HCT116 (cell line): Measurements from ENCODE around the gene KYNU. TPM values are rescaled to one million over a fixed set of nuclear protein-coding genes. Genes with fewer than 3 reads are reported as not detected.
"Not testable (repeated sequence)": the region's sequence is repeated elsewhere in the genome, so short reads cannot be mapped to it uniquely, and the experiment has no call there.

ENCODE experiments used
- ATAC-seq: fragments of 200-7000 bp; cut with Tn5 transposase; 2 replicates; pipeline ENCODE4 v1.9.1; 2020; ENCODE audit warnings: mild to moderate bottlenecking, moderate library complexity
- BruUV-seq: library from RNA; stranded (reverse); fragments of 400-500 nt; replicated peaks from 2 replicates; lab custom pipeline; 2021; lab: Mats Ljungman, UMichigan
- CTCF ChIA-PET: fragments of 300-600 bp; sonication (Branson Sonifier 250); formaldehyde crosslinking; loops from one replicate; lab custom pipeline; 2021; ENCODE audit warnings: antibody characterized with exemption; lab: Charles Lee
- POLR2A ChIA-PET: fragments of 300-600, 350-600 bp; sonication (Branson Sonifier 250); formaldehyde crosslinking; loops from one replicate; lab custom pipeline; 2021; ENCODE audit warnings: antibody characterized with exemption; lab: Charles Lee
- RAD21 ChIA-PET, 2 experiments: fragments of 300-600 bp; sonication (Branson Sonifier 250); formaldehyde crosslinking; loops; one replicate each; lab custom pipeline; 2023; ENCODE audit warnings: low total read pairs in 2 of 2; ENCODE audit not compliant: uncharacterized antibody in 2 of 2, unreplicated experiment in 2 of 2, low non-redundant PET in 1 of 2; lab: Charles Lee
- DNase-seq: peaks from one replicate; pipeline ENCODE4 v3.0.0-alpha.2; 2010; ENCODE audit warnings: low read depth, low spot score
- H2AFZ ChIP-seq: fragments of 200-600 bp; shearing (Covaris generic), sonication (generic); 2 replicates; pipeline ENCODE4 v1.6.1; 2017; ENCODE audit warnings: low read depth, mixed run types, mixed read lengths, antibody characterized with exemption, low read length; ENCODE audit not compliant: poor library complexity, severe bottlenecking
- H3K27ac ChIP-seq: 2 replicates; pipeline ENCODE4 v1.5.1; 2012; ENCODE audit warnings: low read depth, low read length
- H3K27me3 ChIP-seq: fragments of 200-600 bp; sonication (generic); 2 replicates; pipeline ENCODE4 v1.6.1; 2016; ENCODE audit warnings: mixed run types, low read length, mixed read lengths; ENCODE audit not compliant: insufficient read depth
- H3K36me3 ChIP-seq, 2 experiments: fragments of 200-500 bp in 1 of 2; fragments of 200-600 bp in 1 of 2; sonication (Bioruptor generic) in 1 of 2; sonication (generic) in 1 of 2; 2 replicates each; pipeline versions ENCODE4 v1.5.1 to v1.6.1; 2014 to 2016; ENCODE audit warnings: low read length in 2 of 2, inconsistent platforms in 1 of 2, mixed read lengths in 1 of 2, mixed run types in 1 of 2; ENCODE audit not compliant: insufficient read depth in 2 of 2, control insufficient read depth in 1 of 2
- H3K4me1 ChIP-seq, 2 experiments: fragments of 200-600 bp in 1 of 2; sonication (generic) in 1 of 2; 2 replicates each; pipeline versions ENCODE4 v1.5.1 to v1.6.1; 2012 to 2017; ENCODE audit warnings: low read length in 2 of 2, inconsistent platforms in 1 of 2, mild to moderate bottlenecking in 1 of 2, mixed read lengths in 1 of 2, mixed run types in 1 of 2, moderate library complexity in 1 of 2; ENCODE audit not compliant: insufficient read depth in 2 of 2, control insufficient read depth in 1 of 2
- H3K4me2 ChIP-seq: fragments of 200-600 bp; sonication (generic); 2 replicates; pipeline ENCODE4 v1.6.1; 2017; ENCODE audit warnings: mixed run types, low read length, mixed read lengths
- H3K4me3 ChIP-seq, 2 experiments: fragments of 200-600 bp in 1 of 2; sonication (generic) in 1 of 2; replicated peaks in 1 of 2; 2 replicates each; pipeline ENCODE4 v1.5.1; 2011 to 2016; ENCODE audit warnings: low read length in 2 of 2, control low read depth in 1 of 2, low read depth in 1 of 2, mild to moderate bottlenecking in 1 of 2, mixed read lengths in 1 of 2, mixed run types in 1 of 2
- H3K79me2 ChIP-seq: fragments of 200-600 bp; sonication (generic); 2 replicates; pipeline ENCODE4 v1.6.1; 2017; ENCODE audit warnings: mild to moderate bottlenecking, mixed run types, low read length, moderate library complexity, mixed read lengths; ENCODE audit not compliant: insufficient read depth
- H3K9ac ChIP-seq: fragments of 200-600 bp; sonication (generic); 2 replicates; pipeline ENCODE4 v1.6.1; 2016; ENCODE audit warnings: low read length, mixed read lengths
- H3K9me2 ChIP-seq: fragments of 200-600 bp; sonication (generic), shearing (Covaris generic); 2 replicates; pipeline ENCODE4 v1.6.1; 2017; ENCODE audit warnings: mixed run types, mild to moderate bottlenecking, moderate library complexity; ENCODE audit not compliant: insufficient read depth
- H3K9me3 ChIP-seq, 2 experiments: fragments of 200-500 bp in 1 of 2; fragments of 200-600 bp in 1 of 2; sonication (Bioruptor generic) in 1 of 2; sonication (generic) in 1 of 2; 2 replicates each; pipeline ENCODE4 v1.6.1; 2014 to 2017; ENCODE audit warnings: low read length in 2 of 2, mixed read lengths in 2 of 2, inconsistent platforms in 1 of 2, low read depth in 1 of 2, mild to moderate bottlenecking in 1 of 2, mixed run types in 1 of 2, moderate library complexity in 1 of 2; ENCODE audit not compliant: control insufficient read depth in 1 of 2, insufficient read depth in 1 of 2
- H4K20me1 ChIP-seq: fragments of 200-600 bp; sonication (generic), shearing (Covaris generic); 2 replicates; pipeline ENCODE4 v1.6.1; 2017; ENCODE audit warnings: mixed run types, mild to moderate bottlenecking, moderate library complexity; ENCODE audit not compliant: insufficient read depth
- CBX3 ChIP-seq: IDR thresholded peaks from 2 replicates; pipeline ENCODE4 v1.6.1; 2012; ENCODE audit warnings: low read depth
- CEBPB ChIP-seq: IDR thresholded peaks from 2 replicates; pipeline ENCODE4 v1.6.1; 2012; ENCODE audit warnings: low read depth
- EGR1 ChIP-seq: IDR thresholded peaks from 2 replicates; pipeline ENCODE4 v1.6.1; 2012; ENCODE audit warnings: low read depth
- ELF1 ChIP-seq: IDR thresholded peaks from 2 replicates; pipeline ENCODE4 v1.6.1; 2012; ENCODE audit warnings: low read depth, borderline replicate concordance
- EZH2 ChIP-seq: fragments of 200-600 bp; sonication (generic); IDR thresholded peaks from 2 replicates; pipeline ENCODE4 v1.6.1; 2017; ENCODE audit warnings: antibody characterized with exemption, mixed run types
- EZH2phosphoT487 ChIP-seq: fragments of 200-600 bp; IDR thresholded peaks from 2 replicates; pipeline ENCODE4 v1.6.1; 2018; ENCODE audit warnings: antibody characterized with exemption, borderline replicate concordance
- FOSL1 ChIP-seq: IDR thresholded peaks from 2 replicates; pipeline ENCODE4 v1.6.1; 2012; ENCODE audit warnings: low read depth
- JUND ChIP-seq: IDR thresholded peaks from 2 replicates; pipeline ENCODE4 v1.6.1; 2012
- MAX ChIP-seq: IDR thresholded peaks from 2 replicates; pipeline ENCODE4 v1.6.1; 2012
- POLR2A ChIP-seq: IDR thresholded peaks from 2 replicates; pipeline ENCODE4 v1.7.0; 2011; ENCODE audit warnings: borderline replicate concordance; ENCODE audit not compliant: insufficient read depth, insufficient read length; ENCODE audit errors: extremely low read depth
- POLR2AphosphoS5 ChIP-seq: IDR thresholded peaks from 2 replicates; pipeline ENCODE4 v1.6.1; 2011; ENCODE audit warnings: mild to moderate bottlenecking, low read depth, low read length, moderate library complexity
- SRF ChIP-seq: IDR thresholded peaks from 2 replicates; pipeline ENCODE4 v1.6.1; 2012; ENCODE audit warnings: low read depth
- TCF7L2 ChIP-seq: IDR thresholded peaks from 2 replicates; pipeline ENCODE4 v1.7.0; 2011; ENCODE audit warnings: borderline replicate concordance, inconsistent platforms; ENCODE audit not compliant: insufficient read depth, insufficient read length; ENCODE audit errors: extremely low read depth
- ZFX ChIP-seq: fragments of 450-650 bp; IDR thresholded peaks from 2 replicates; pipeline ENCODE4 v1.6.1; 2017
- ZNF274 ChIP-seq: fragments of 200-500 bp; sonication (Bioruptor generic); IDR thresholded peaks from 2 replicates; pipeline ENCODE4 v1.6.1; 2014; ENCODE audit warnings: mild to moderate bottlenecking, low read depth, low read length, inconsistent platforms
- intact Hi-C: fragments of 100-400 bp; cut with micrococcal nuclease; formaldehyde crosslinking; loops from 2 replicates; pipeline ENCODE4 v1.10.0; 2022
- total RNA-seq: library from RNA; stranded (reverse); gene quantifications from one replicate; pipeline ENCODE4 v1.2.1, GENCODE V29; 2021; ENCODE audit not compliant: unreplicated experiment
- TF ChIP-seq, protein P1 (sequence below): IDR thresholded peaks from 2 replicates; pipeline ENCODE4 v1.6.1; 2012
- TF ChIP-seq, protein P2 (sequence below): IDR thresholded peaks from 2 replicates; pipeline ENCODE4 v1.6.1; 2011; ENCODE audit warnings: mild to moderate bottlenecking, low read length, moderate library complexity; ENCODE audit not compliant: insufficient replicate concordance; ENCODE audit errors: extremely low read depth
- TF ChIP-seq, protein P3 (sequence below), 3 experiments: fragments of 200-600 bp in 1 of 3; sonication (generic) in 1 of 3; IDR thresholded peaks in 2 of 3; conservative IDR thresholded peaks in 1 of 3; 2 replicates each; pipeline ENCODE4 v1.5.1; 2012 to 2017; ENCODE audit warnings: low read depth in 2 of 3, low read length in 2 of 3, antibody characterized with exemption in 1 of 3, borderline replicate concordance in 1 of 3, control low read depth in 1 of 3, mild to moderate bottlenecking in 1 of 3, mixed read lengths in 1 of 3, mixed run types in 1 of 3, moderate library complexity in 1 of 3; ENCODE audit not compliant: insufficient read depth in 1 of 3

The KYNU gene
- total RNA-seq, 1 experiment from 2014 or later, result 0.22 TPM

GRCh38 chr2:143051465-143051864, 174.0 kb downstream of the KYNU start:
- H3K27me3 ChIP-seq, result no peaks in the 10 kb centered on the region
- H4K20me1 ChIP-seq, result no peaks in the 10 kb centered on the region
- CTCF ChIA-PET, result no interaction called here
- H3K79me2 ChIP-seq, result no peaks in the 10 kb centered on the region
- H3K9me3 ChIP-seq, result no peaks in the 10 kb centered on the region
- H3K36me3 ChIP-seq, result no peaks in the 10 kb centered on the region
- no peaks in the 10 kb centered on the region; the same call in 1 of the 2 replicates for H3K9me2 ChIP-seq
- no TSS peak for BruUV-seq
- no peak overlapping the region for H3K4me2 ChIP-seq
- TF ChIP-seq, protein P1, sequence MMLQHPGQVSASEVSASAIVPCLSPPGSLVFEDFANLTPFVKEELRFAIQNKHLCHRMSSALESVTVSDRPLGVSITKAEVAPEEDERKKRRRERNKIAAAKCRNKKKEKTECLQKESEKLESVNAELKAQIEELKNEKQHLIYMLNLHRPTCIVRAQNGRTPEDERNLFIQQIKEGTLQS, result no peak
- TF ChIP-seq POLR2AphosphoS5 (no peak), FOSL1 (no peak), CBX3 (no peak), EZH2phosphoT487 (no peak), ZNF274 (no peak), ZFX (no peak), JUND (no peak), EGR1 (no peak), ELF1 (no peak), SRF (no peak), EZH2 (no peak), POLR2A (no peak), CEBPB (no peak), MAX (no peak), TCF7L2 (no peak)
- TF ChIP-seq, protein P2, sequence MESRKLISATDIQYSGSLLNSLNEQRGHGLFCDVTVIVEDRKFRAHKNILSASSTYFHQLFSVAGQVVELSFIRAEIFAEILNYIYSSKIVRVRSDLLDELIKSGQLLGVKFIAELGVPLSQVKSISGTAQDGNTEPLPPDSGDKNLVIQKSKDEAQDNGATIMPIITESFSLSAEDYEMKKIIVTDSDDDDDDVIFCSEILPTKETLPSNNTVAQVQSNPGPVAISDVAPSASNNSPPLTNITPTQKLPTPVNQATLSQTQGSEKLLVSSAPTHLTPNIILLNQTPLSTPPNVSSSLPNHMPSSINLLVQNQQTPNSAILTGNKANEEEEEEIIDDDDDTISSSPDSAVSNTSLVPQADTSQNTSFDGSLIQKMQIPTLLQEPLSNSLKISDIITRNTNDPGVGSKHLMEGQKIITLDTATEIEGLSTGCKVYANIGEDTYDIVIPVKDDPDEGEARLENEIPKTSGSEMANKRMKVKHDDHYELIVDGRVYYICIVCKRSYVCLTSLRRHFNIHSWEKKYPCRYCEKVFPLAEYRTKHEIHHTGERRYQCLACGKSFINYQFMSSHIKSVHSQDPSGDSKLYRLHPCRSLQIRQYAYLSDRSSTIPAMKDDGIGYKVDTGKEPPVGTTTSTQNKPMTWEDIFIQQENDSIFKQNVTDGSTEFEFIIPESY, result no peak
- TF ChIP-seq, protein P3, sequence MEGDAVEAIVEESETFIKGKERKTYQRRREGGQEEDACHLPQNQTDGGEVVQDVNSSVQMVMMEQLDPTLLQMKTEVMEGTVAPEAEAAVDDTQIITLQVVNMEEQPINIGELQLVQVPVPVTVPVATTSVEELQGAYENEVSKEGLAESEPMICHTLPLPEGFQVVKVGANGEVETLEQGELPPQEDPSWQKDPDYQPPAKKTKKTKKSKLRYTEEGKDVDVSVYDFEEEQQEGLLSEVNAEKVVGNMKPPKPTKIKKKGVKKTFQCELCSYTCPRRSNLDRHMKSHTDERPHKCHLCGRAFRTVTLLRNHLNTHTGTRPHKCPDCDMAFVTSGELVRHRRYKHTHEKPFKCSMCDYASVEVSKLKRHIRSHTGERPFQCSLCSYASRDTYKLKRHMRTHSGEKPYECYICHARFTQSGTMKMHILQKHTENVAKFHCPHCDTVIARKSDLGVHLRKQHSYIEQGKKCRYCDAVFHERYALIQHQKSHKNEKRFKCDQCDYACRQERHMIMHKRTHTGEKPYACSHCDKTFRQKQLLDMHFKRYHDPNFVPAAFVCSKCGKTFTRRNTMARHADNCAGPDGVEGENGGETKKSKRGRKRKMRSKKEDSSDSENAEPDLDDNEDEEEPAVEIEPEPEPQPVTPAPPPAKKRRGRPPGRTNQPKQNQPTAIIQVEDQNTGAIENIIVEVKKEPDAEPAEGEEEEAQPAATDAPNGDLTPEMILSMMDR (IDR thresholded peaks at IDR 0.05 in 2 of 3, conservative IDR thresholded peaks at IDR 0.05 in 1 of 3; ENCODE audit: borderline replicate concordance in 1 of 3, insufficient read depth in 1 of 3, low read depth in 2 of 3, low read length in 2 of 3), result no peak
- TF ChIP-seq, all 23 proteins: peak for 0
- intact Hi-C loops, result no loop called here
- Histone ChIP-seq H3K4me3 (no peak overlapping the region), H3K9ac (no peak overlapping the region), H2AFZ (no peak overlapping the region), H3K27ac (no peak overlapping the region), H3K4me1 (no peaks in the 10 kb centered on the region)
- ATAC-seq, result no peak
- RAD21 ChIA-PET, result no interaction called here
- POLR2A ChIA-PET, result no interaction called here
- no peak for DNase-seq

DNA sequence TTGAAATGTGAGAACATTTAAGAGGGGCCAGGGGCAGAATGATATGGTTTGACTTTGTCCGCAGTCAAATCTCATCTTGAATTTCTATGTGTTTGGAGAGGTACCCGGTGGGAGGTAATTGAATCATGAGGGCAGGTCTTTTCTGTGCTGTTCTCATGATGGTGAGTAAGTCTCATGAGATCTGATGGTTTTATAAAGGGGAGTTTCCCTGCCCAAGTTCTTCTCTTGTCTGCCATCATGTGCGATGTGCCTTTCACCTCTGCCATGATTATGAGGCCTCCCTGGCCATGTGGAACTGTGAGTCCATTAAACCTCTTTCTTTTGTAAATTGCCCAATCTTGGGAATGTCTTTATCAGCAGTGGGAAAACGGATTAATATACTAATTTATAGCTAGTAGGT, 176.0 kb downstream of the KYNU start:
- H3K36me3 ChIP-seq, H2AFZ ChIP-seq, H3K27ac ChIP-seq, intact Hi-C loops, H3K9ac ChIP-seq, DNase-seq, H3K27me3 ChIP-seq, ATAC-seq, RAD21 ChIA-PET, H3K4me1 ChIP-seq, H4K20me1 ChIP-seq, H3K9me3 ChIP-seq, H3K79me2 ChIP-seq, BruUV-seq, H3K4me3 ChIP-seq, H3K9me2 ChIP-seq, H3K4me2 ChIP-seq, POLR2A ChIA-PET: not testable (repeated sequence)
- CTCF ChIA-PET, result interaction anchor here (1.4 kb wide), 1 partner anchor 19 kb away, joined by 3 read pairs; no protein-coding TSS in a partner anchor
